Muscle layer of duodenum (tissue), 2 donors: ENCODE measurements around the gene NEK3.
"Not testable (repeated sequence)": the region's sequence is repeated elsewhere in the genome, so short reads cannot be mapped to it uniquely, and the experiment has no call there.

ENCODE experiments used
- H3K27ac ChIP-seq: one replicate; pipeline ENCODE4 v1.7.0; 2013; ENCODE audit warnings: mild to moderate bottlenecking, low read length
- H3K27me3 ChIP-seq: one replicate; pipeline ENCODE4 v1.7.0; 2013; ENCODE audit warnings: low read depth, mild to moderate bottlenecking, control low read depth, low read length
- H3K36me3 ChIP-seq, 2 donors: one replicate each; pipeline ENCODE4 v1.7.0; 2013; ENCODE audit warnings: low read length in 2 of 2, control low read depth in 1 of 2, mild to moderate bottlenecking in 1 of 2; ENCODE audit not compliant: insufficient read depth in 2 of 2, control insufficient read depth in 1 of 2
- H3K4me1 ChIP-seq, 2 donors: one replicate each; pipeline ENCODE4 v1.7.0; 2013; ENCODE audit warnings: low read length in 2 of 2, mild to moderate bottlenecking in 2 of 2, control low read depth in 1 of 2, moderate library complexity in 1 of 2; ENCODE audit not compliant: insufficient read depth in 2 of 2, control insufficient read depth in 1 of 2
- H3K4me3 ChIP-seq, 2 donors: one replicate each; pipeline ENCODE4 v1.7.0; 2013; ENCODE audit warnings: low read length in 2 of 2, low read depth in 1 of 2, mild to moderate bottlenecking in 1 of 2
- H3K9me3 ChIP-seq, 2 donors: one replicate each; pipeline ENCODE4 v1.7.0; 2013; ENCODE audit warnings: low read length in 2 of 2, control low read depth in 1 of 2, mild to moderate bottlenecking in 1 of 2; ENCODE audit not compliant: control insufficient read depth in 1 of 2
- donor health status: healthy.

Gene NEK3

DNA sequence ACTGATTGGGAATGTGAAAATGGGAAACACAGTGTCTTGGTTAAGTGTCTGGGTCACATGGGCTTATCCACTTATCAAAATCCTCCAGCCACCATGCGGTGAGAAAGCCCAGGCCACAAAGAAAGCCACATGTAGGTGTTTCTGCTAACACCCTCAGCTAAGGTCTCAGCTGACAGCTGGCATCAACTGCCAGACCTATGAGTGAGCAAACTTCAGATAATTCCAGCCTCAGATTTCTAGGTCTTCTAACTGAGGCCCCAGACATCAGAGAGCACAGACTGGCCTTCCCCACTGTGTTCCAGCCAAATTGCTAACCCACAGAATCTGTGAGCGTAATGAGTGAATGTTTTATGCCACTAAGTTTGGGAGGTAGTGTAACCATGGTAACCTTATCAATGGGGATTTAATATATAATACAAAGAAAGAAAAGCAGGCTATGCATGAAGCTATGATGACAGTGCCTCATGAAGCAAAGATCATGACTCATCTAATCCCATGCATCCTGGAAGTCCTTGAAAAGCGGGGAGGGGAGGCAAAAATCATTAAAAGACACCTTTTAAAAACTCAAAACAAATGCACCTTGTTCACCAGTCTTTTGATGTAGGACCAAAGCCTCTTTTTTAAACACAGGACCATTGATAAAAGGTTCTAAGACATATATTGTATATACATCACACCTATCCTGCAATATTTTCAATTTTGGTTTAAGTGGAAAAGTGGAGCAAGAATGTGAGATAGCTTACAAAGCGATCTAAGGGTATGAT lies 28.2 kb upstream of the NEK3 start:
- Histone ChIP-seq H3K36me3 (peaks cover 0 to 20% of the 10 kb centered on the region in 2 donors), H3K4me1 (peaks cover 0 to 11% of the 10 kb centered on the region in 2 donors)
- H3K4me3 ChIP-seq, H3K9me3 ChIP-seq, H3K27me3 ChIP-seq, H3K27ac ChIP-seq: not testable (repeated sequence)

DNA sequence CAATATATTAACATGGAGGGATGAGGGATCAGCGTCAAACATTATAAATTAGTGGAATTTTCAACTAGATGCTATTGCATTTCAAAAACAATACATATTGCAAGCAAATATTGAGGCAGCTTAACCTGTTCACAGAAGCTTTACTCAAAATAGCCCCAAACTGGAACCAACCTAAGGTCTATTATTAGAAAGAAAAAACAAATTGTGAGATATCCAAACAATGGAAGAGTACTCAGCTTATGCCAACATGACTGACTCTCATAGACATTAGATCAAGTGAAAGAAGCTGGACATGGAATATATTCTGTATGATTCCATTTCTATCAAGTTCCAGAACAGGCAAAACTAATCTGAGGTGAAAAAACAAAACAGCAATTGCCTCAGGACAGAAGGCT lies 27.6 kb upstream of the NEK3 start:
- peaks cover 0 to 20% of the 10 kb centered on the region in 2 donors for H3K36me3 ChIP-seq
- no peak overlapping the region for H3K27ac ChIP-seq
- no peaks in the 10 kb centered on the region for H3K9me3 ChIP-seq
- no peaks in the 10 kb centered on the region for H3K27me3 ChIP-seq
- H3K4me1 ChIP-seq, result peaks cover 0 to 10% of the 10 kb centered on the region in 2 donors
- no peak overlapping the region for H3K4me3 ChIP-seq

DNA sequence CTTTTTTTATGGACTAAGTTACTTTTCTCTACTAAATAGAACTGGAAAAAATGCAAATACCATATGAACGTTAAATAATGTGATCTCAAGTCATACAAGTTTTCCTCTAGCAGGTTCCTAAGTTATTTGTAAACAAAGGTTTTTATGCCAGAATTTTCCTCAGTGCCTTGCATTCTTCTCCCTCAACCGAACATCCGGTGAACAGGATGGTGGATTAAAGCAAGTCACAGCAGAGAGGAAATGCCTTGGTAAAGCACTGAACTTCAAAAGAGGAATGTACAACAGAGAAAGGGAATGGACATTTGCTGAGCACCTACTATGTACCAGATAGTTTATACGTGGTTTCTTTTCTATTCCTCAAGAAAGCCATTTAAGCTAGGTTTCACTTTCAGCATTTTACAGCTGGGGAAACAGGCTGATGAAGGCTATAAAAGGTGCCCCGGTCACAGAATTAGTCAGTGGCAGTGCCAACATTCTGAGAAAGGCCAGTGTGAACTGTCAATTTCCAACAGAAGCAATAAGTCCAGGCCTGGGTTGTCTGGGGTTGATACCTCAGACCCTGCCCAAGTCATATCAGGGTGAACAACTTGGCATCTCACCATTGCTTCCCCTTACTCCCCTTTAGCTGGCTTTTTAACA lies 22.0 kb upstream of the NEK3 start:
- H3K27ac ChIP-seq, H3K4me3 ChIP-seq, H3K9me3 ChIP-seq, H3K4me1 ChIP-seq, H3K27me3 ChIP-seq: not testable (repeated sequence)
- H3K36me3 ChIP-seq, result peaks cover 13 to 33% of the 10 kb centered on the region in 2 donors

DNA sequence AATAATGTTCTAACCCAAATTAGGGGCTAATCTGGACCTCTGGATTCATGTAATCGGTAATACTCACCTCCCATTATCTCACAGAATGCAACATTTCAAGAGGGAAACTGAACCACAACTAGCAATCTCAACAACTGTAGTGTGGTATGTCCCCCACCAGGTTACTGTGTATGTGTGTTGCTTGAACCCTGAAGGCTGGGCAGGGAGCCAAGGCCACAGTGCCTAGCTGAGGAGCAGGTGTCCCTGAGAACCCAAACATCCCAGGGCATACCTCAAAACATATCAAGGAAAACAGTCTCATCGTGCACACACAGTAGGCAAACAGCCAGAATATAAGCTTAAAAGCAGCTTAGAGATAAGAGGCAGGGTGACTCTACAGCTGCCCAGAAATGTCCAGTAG lies 20.5 kb upstream of the NEK3 start:
- Histone ChIP-seq H3K27ac (no peak overlapping the region), H3K4me1 (no peaks in the 10 kb centered on the region), H3K27me3 (no peaks in the 10 kb centered on the region), H3K36me3 (peaks cover 17 to 37% of the 10 kb centered on the region in 2 donors), H3K4me3 (no peak overlapping the region), H3K9me3 (no peaks in the 10 kb centered on the region)

GRCh38 chr13:52177276-52177675 lies 17.9 kb upstream of the NEK3 start:
- Histone ChIP-seq H3K27me3 (no peaks in the 10 kb centered on the region), H3K4me3 (no peak overlapping the region), H3K36me3 (peaks cover 26 to 32% of the 10 kb centered on the region in 2 donors), H3K4me1 (no peaks in the 10 kb centered on the region), H3K9me3 (no peaks in the 10 kb centered on the region), H3K27ac (no peak overlapping the region)

DNA sequence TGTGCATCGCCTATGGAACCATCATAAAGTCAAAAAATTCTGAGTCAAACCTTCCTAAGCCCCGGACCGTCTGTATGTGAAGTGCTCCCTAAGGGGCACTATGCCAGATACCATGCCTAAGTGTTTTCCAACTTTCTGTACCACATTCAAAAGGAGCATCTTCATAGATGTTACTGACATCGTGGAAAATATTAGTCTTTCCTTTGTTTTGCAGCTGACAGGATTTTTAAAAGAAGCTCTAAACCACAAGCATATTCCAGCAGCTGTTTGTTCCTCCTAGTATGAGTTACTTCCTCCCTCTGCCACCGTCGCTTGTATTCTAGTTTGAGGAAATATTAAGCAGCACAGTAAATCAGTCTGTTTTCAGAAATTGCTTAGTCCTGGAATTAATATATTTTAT lies 14.6 kb upstream of the NEK3 start:
- not testable (repeated sequence) for H3K9me3 ChIP-seq, H3K27ac ChIP-seq, H3K4me1 ChIP-seq, H3K4me3 ChIP-seq, H3K27me3 ChIP-seq
- H3K36me3 ChIP-seq, result peaks cover 23 to 24% of the 10 kb centered on the region in 2 donors

DNA sequence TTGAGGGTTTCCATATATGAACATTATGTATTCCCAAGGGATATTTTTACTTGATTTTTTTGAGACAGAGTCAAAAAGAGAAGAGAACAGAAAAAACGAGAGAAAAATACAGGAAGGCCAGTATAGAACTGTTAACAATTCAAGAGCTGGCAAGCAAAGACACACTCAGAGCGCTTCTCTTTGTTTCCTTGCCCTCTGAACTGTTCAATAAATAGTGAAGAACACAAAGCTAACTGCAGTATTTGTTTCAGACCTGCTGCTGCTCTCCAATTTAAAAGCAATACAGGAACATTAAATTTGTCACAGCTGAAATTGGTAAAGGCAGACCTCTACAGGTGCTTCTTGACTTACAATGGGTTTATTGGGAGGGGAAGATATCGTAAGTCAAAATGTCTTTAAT lies 14.0 kb upstream of the NEK3 start:
- Histone ChIP-seq H3K27ac (no peak overlapping the region), H3K27me3 (no peaks in the 10 kb centered on the region), H3K4me1 (no peaks in the 10 kb centered on the region), H3K36me3 (peaks cover 24 to 28% of the 10 kb centered on the region in 2 donors), H3K4me3 (no peak overlapping the region), H3K9me3 (no peaks in the 10 kb centered on the region)

DNA sequence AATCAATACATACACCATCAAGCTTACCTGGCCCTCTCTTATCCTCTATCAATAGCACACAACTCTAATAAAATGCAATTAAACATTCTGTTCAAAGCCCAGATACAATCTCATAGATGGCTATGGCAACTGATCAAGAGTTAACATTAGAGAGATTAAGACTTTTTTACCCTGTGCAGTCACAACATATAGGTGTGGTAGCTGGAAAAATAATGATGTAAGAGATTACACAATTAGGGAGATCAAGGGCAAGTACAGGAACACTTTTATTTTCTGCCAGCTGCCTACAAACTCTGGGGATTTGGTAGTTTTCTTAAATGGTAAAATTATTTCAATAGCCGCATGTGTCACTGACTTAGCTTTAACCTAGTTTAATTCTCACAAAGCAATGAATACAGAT lies 12.3 kb upstream of the NEK3 start:
- not testable (repeated sequence) for H3K9me3 ChIP-seq, H3K27me3 ChIP-seq, H3K4me3 ChIP-seq, H3K27ac ChIP-seq, H3K4me1 ChIP-seq
- peaks cover 19 to 34% of the 10 kb centered on the region in 2 donors for H3K36me3 ChIP-seq

DNA sequence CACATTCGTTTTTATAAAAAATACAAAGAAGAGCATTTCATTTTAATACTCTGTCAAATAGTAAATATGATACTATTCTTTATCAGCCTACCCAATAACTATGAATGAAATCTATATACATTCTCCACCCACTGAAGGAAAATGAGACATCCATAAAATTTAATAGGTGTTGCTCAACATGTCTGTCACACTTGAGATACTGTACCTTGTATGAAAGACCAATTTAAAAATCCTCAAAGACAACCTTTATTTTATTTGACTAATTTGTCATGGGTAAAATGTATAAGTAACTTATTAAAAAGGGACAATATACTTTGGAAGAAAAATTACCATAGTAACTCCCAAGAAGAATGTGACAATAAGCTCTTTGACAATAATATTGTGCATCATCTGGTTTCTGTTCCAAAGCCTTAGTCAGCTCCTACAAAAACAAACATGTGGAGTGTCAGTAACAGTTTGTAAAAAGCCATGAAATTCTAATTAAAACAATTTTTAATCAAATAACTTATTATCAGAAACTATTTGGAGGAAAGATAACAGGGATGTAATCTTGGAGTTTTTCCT lies 11.5 kb upstream of the NEK3 start:
- not testable (repeated sequence) for H3K27me3 ChIP-seq, H3K9me3 ChIP-seq, H3K4me1 ChIP-seq, H3K4me3 ChIP-seq, H3K27ac ChIP-seq
- peaks cover 19 to 42% of the 10 kb centered on the region in 2 donors for H3K36me3 ChIP-seq

DNA sequence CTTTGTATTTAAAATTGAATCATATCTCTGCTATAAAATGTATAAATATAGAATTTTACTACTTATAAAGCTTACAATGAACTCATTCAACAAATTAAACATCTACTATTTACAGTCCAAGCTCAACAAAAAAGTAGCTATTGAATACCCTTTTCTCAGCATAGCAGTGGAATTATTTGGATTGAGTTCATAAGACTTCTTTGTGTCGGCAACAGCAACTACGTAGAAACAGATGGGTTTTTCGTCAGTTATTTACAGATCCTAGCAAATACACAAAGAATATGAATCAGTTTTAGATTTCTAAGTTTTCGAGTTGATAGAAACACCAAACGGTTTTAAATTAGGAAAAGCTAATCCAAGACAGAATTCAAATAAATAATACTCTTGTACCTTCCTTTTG lies 10.4 kb upstream of the NEK3 start:
- no peaks in the 10 kb centered on the region for H3K4me1 ChIP-seq
- no peaks in the 10 kb centered on the region for H3K27me3 ChIP-seq
- no peak overlapping the region for H3K4me3 ChIP-seq
- H3K36me3 ChIP-seq, result peaks cover 14 to 37% of the 10 kb centered on the region in 2 donors
- H3K27ac ChIP-seq, result no peak overlapping the region
- H3K9me3 ChIP-seq, result no peaks in the 10 kb centered on the region

- peaks cover 0 to 22% of the 10 kb centered on the region in 2 donors for H3K36me3 ChIP-seq
- no peaks in the 10 kb centered on the region for H3K9me3 ChIP-seq
- no peak overlapping the region for H3K27ac ChIP-seq
- H3K4me1 ChIP-seq, result peaks cover 0 to 3% of the 10 kb centered on the region in 2 donors
- no peak overlapping the region for H3K4me3 ChIP-seq
- H3K27me3 ChIP-seq, result no peaks in the 10 kb centered on the region
Observed at GRCh38 chr13:52165411-52165810, 6.0 kb upstream of the NEK3 start.
